Pancreas (tissue), 10 donors: ENCODE data around the gene GLA. TPM values are rescaled to one million over a fixed set of nuclear protein-coding genes. Genes with fewer than 3 reads are reported as not detected.

Experiments used
- ATAC-seq, 4 donors: fragments of 200-7000 bp; cut with Tn5 transposase; one replicate each; pipeline versions ENCODE4 v1.8.0 to v1.9.1; 2020; ENCODE audit warnings: mild to moderate bottlenecking in 4 of 4, moderate library complexity in 4 of 4
- DNase-seq, 6 donors: peaks; one replicate each; pipeline ENCODE4 v3.0.0-alpha.2; 2020
- FAIRE-seq: peaks from 2 replicates; lab custom pipeline; 2012; peaks lifted over from hg19 to GRCh38; lab: Jason Lieb, UNC
- H3K27ac ChIP-seq, 4 donors: fragments of 200-600 bp; sonication (generic); 1 replicate in 3 of 4; 2 replicates in 1 of 4; pipeline versions ENCODE4 v1.5.0 to v1.8.0; 2020
- H3K27me3 ChIP-seq, 4 donors: fragments of 200-600 bp; one replicate each; pipeline ENCODE4 v1.8.0; 2021
- H3K36me3 ChIP-seq, 3 donors: fragments of 200-600 bp; sonication (generic) in 1 of 3; one replicate each; pipeline versions ENCODE4 v1.5.0 to v1.8.0; 2020 to 2021
- H3K4me1 ChIP-seq, 3 donors: fragments of 200-600 bp; one replicate each; pipeline ENCODE4 v1.8.0; 2021
- H3K4me3 ChIP-seq, 4 donors: fragments of 200-600 bp; sonication (generic) in 2 of 4; one replicate each; pipeline versions ENCODE4 v1.5.0 to v1.8.0; 2020 to 2021
- H3K9me3 ChIP-seq, 4 donors: fragments of 200-600 bp; one replicate each; pipeline ENCODE4 v1.8.0; 2021
- WGBS, 2 donors: extraction: QIAGEN DNeasy Blood & Tissue Kit; methylation state at CpG; one replicate each; pipeline ENCODE4 v1.1.7; 2013; 5-methylcytosine and 5-hydroxymethylcytosine counted together
- intact Hi-C, 3 donors: fragments of 100-400 bp; cut with DNase I; formaldehyde crosslinking; loops; one replicate each; pipeline versions ENCODE4 v1.11.1 to v1.14.2; 2022
- polyA plus RNA-seq, 2 donors: library from polyadenylated mRNA; stranded (reverse); fragments of 200-250 nt; gene quantifications; one replicate each; pipeline ENCODE4 v1.2.3, GENCODE V29; 2013
- total RNA-seq, 6 donors: library from RNA; stranded (reverse); fragmentation: NEBNext Ultra II Directional in 4 of 6; extraction: Animal tissue kit (Norgen Biotek cat#: 25700) in 4 of 6; gene quantifications; one replicate each; pipeline versions ENCODE4 v1.2.1 to v1.2.4, GENCODE V29; 2021 to 2023
- TF ChIP-seq, protein P1 (sequence below), 4 donors: fragments of 200-600 bp; sonication (generic) in 3 of 4; IDR thresholded peaks; one replicate each; pipeline versions ENCODE4 v1.5.0 to v1.8.0; 2021; ENCODE audit warnings: antibody characterized with exemption in 4 of 4
- donor health status: healthy with polysubstance abuse.
- donor health status: DM: no; HTN: no; CAD: no; lungs with moderate emphysema.
- donor health status: DM: no; HTN: no; CAD: no.
- donor health status: control.
- donor health status: control.
- donor health status: Bipolar disorder and iron deficiency.
- donor health status: DM: yes; HTN: yes; CAD: no.
- donor health status: DM: no; HTN: no; CAD: no.
- donor health status: DM: no; HTN: no; CAD: no.
- donor health status: DM: yes; HTN: yes; CAD: no.

Gene GLA
- total and polyA plus RNA-seq, 8 donors = 5.1 to 20.5 (median 8.8) TPM

DNA sequence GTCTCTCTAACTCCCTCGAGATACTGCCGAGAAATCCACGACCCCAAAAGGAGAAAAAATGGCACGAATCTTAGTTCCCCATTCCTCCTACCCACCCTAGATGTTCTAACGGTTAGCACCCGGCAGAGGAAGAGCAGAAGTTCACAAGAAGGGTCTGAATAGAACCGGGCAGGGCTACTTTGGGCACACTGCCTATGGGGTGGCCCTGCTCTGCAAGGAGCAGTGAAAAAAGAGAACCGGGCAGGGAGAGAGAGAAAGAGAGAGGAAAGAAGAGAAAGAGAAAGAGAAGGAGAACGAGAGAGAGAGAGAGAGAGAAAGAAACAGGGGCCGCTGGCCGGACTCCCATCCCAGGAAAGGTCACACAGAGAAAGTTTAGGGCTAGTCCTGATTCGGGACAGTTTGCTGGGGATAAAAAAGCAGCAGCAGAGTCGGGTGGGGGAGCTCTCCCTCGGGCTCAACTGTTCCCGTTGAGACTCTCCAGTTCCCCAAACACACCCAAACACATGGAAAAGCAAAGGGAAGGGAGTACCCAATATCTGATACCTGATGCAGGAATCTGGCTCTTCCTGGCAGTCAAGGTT, 468 bp downstream of the GLA start:
- no peaks in the 10 kb centered on the region for H3K27me3 ChIP-seq
- FAIRE-seq (no peak), ATAC-seq (peak in 1 of 4 donors; percentile 8), DNase-seq (no peak)
- no peaks in the 10 kb centered on the region for H3K4me1 ChIP-seq
- TF ChIP-seq, protein P1, sequence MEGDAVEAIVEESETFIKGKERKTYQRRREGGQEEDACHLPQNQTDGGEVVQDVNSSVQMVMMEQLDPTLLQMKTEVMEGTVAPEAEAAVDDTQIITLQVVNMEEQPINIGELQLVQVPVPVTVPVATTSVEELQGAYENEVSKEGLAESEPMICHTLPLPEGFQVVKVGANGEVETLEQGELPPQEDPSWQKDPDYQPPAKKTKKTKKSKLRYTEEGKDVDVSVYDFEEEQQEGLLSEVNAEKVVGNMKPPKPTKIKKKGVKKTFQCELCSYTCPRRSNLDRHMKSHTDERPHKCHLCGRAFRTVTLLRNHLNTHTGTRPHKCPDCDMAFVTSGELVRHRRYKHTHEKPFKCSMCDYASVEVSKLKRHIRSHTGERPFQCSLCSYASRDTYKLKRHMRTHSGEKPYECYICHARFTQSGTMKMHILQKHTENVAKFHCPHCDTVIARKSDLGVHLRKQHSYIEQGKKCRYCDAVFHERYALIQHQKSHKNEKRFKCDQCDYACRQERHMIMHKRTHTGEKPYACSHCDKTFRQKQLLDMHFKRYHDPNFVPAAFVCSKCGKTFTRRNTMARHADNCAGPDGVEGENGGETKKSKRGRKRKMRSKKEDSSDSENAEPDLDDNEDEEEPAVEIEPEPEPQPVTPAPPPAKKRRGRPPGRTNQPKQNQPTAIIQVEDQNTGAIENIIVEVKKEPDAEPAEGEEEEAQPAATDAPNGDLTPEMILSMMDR (IDR thresholded peaks at IDR 0.05) = no peak
- peak overlapping the region; percentile 56 to 94 (median 80) for H3K27ac ChIP-seq
- H3K9me3 ChIP-seq = no peaks in the 10 kb centered on the region
- 0 to 22% methylated on average over 15 of the region's 15 CpGs for WGBS, 2 donors
- intact Hi-C loops = no loop called here
- peak overlapping the region; percentile 15 to 56 (median 28) for H3K4me3 ChIP-seq
- no peaks in the 10 kb centered on the region for H3K36me3 ChIP-seq

- 72 to 93% methylated on average over 4 of the region's 4 CpGs for WGBS, 2 donors
- Histone ChIP-seq H3K36me3 (no peaks in the 10 kb centered on the region), H3K4me1 (no peaks in the 10 kb centered on the region), H3K27me3 (peaks cover 0 to 4% (median 0%) of the 10 kb centered on the region in 4 donors), H3K9me3 (no peaks in the 10 kb centered on the region), H3K27ac (no peak overlapping the region), H3K4me3 (no peak overlapping the region)
- DNase-seq = no peak
- no peak for ATAC-seq
- TF ChIP-seq, protein P1 (IDR thresholded peaks at IDR 0.05) = no peak
- intact Hi-C loops = no loop called here
- FAIRE-seq = no peak
Measured at GRCh38 chrX:101399825-101400224, 7.9 kb downstream of the GLA start.

- Histone ChIP-seq H3K36me3 (no peaks in the 10 kb centered on the region), H3K9me3 (no peaks in the 10 kb centered on the region), H3K4me1 (no peaks in the 10 kb centered on the region), H3K27ac (no peak overlapping the region), H3K4me3 (no peak overlapping the region), H3K27me3 (peaks cover 0 to 4% (median 0%) of the 10 kb centered on the region in 4 donors)
- ATAC-seq = no peak
- TF ChIP-seq, protein P1 (IDR thresholded peaks at IDR 0.05) = no peak
- no peak for DNase-seq
- FAIRE-seq = no peak
- intact Hi-C loops = no loop called here
- 67 to 79% methylated on average over 4 of the region's 4 CpGs for WGBS, 2 donors
Measured at GRCh38 chrX:101398694-101399093, 9.0 kb downstream of the GLA start.

GRCh38 chrX:101397779-101398178, 9.9 kb downstream of the GLA start:
- ATAC-seq (no peak), FAIRE-seq (no peak), DNase-seq (no peak)
- H3K27ac ChIP-seq = no peak overlapping the region
- no peaks in the 10 kb centered on the region for H3K4me1 ChIP-seq
- peaks cover 0 to 4% (median 0%) of the 10 kb centered on the region in 4 donors for H3K27me3 ChIP-seq
- intact Hi-C loops = no loop called here
- H3K9me3 ChIP-seq = no peaks in the 10 kb centered on the region
- H3K36me3 ChIP-seq = no peaks in the 10 kb centered on the region
- H3K4me3 ChIP-seq = no peak overlapping the region
- TF ChIP-seq, protein P1 (IDR thresholded peaks at IDR 0.05) = no peak
- 29 to 32% methylated on average over 4 of the region's 4 CpGs for WGBS, 2 donors

GRCh38 chrX:101395789-101396188, 11.9 kb downstream of the GLA start:
- H3K27ac ChIP-seq = no peak overlapping the region
- TF ChIP-seq, protein P1 (IDR thresholded peaks at IDR 0.05) = no peak
- DNase-seq = no peak
- no peak overlapping the region for H3K4me3 ChIP-seq
- intact Hi-C loops = no loop called here
- no peaks in the 10 kb centered on the region for H3K9me3 ChIP-seq
- H3K36me3 ChIP-seq = no peaks in the 10 kb centered on the region
- H3K4me1 ChIP-seq = no peaks in the 10 kb centered on the region
- no peak for ATAC-seq
- FAIRE-seq = no peak
- peaks cover 0 to 4% (median 0%) of the 10 kb centered on the region in 4 donors for H3K27me3 ChIP-seq
- WGBS, 2 donors = 85 to 94% methylated on average over 1 of the region's 1 CpG
